Muscle layer of colon (tissue), 2 donors: ENCODE results near the gene ZSCAN21.

Experiments
- H3K27ac ChIP-seq: one replicate; pipeline ENCODE4 v1.7.0; 2013; ENCODE audit warnings: low read depth, mild to moderate bottlenecking, low read length, moderate library complexity
- H3K27me3 ChIP-seq, 2 donors: one replicate each; pipeline ENCODE4 v1.7.0; 2013; ENCODE audit warnings: low read length in 2 of 2, mild to moderate bottlenecking in 2 of 2; ENCODE audit not compliant: insufficient read depth in 2 of 2, control insufficient read depth in 1 of 2
- H3K36me3 ChIP-seq: one replicate; pipeline ENCODE4 v1.7.0; 2013; ENCODE audit warnings: mild to moderate bottlenecking, low read length; ENCODE audit not compliant: insufficient read depth
- H3K4me1 ChIP-seq: one replicate; pipeline ENCODE4 v1.7.0; 2013; ENCODE audit warnings: mild to moderate bottlenecking, low read length; ENCODE audit not compliant: insufficient read depth
- H3K4me3 ChIP-seq, 2 donors: one replicate each; pipeline ENCODE4 v1.7.0; 2013; ENCODE audit warnings: low read length in 2 of 2, low read depth in 1 of 2, mild to moderate bottlenecking in 1 of 2, moderate library complexity in 1 of 2
- H3K9ac ChIP-seq: one replicate; pipeline ENCODE4 v1.7.0; 2013; ENCODE audit warnings: low read length
- H3K9me3 ChIP-seq: one replicate; pipeline ENCODE4 v1.7.0; 2013; ENCODE audit warnings: mild to moderate bottlenecking, low read length
- donor health status: abdominal sarcoma.
- donor health status: Adenocarcinoma of cecum.

The ZSCAN21 gene

DNA sequence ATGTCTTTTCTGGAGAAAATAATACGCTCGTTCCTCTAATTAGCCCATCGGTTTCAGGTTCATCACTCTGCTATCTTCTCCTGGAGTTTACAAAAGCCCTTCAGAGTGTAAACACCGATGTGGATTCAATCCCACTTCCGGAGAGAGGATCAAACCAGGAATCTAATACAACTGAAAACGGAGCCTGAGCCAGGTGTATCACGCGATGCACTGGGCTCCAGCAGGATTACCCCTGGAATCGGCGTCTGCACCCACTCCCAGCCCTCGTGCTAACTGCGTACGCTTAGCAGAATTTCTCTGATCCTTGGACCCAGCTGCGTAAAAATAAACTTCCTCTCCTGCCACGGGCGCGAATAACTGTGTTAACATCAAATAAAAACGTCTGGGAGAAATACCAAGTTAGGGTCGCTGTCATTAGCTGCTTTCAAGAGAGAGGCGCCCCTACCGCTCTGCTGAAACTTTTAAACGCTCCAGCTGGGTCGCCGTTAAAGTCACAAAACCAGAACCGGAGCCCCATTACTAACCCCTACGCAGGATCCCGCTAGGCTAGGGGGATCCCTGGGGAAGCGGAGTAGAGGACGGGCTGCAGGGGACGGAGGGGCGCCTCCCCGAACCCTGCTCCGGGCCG is 31.4 kb downstream of the ZSCAN21 start:
- no peaks in the 10 kb centered on the region for H3K9me3 ChIP-seq
- H3K9ac ChIP-seq, result peak overlapping the region; percentile 89
- H3K4me3 ChIP-seq, result peak overlapping the region; percentile 81 to 95
- H3K36me3 ChIP-seq, result peaks cover 18% of the 10 kb centered on the region
- H3K27ac ChIP-seq, result peak overlapping the region; percentile 81
- peaks cover 23% of the 10 kb centered on the region for H3K4me1 ChIP-seq
- H3K27me3 ChIP-seq, result no peaks in the 10 kb centered on the region

- Histone ChIP-seq H3K27ac (peak within 1 kb of the TSS; percentile 84), H3K9me3 (no peaks in the 10 kb centered on the region), H3K4me3 (peak within 1 kb of the TSS; percentile 81 to 95), H3K4me1 (peaks cover 23% of the 10 kb centered on the region), H3K9ac (peak within 1 kb of the TSS; percentile 89), H3K27me3 (no peaks in the 10 kb centered on the region), H3K36me3 (peaks cover 17% of the 10 kb centered on the region)
These were observed 32.0 kb downstream of the ZSCAN21 start, which contains the start of gene ZNF3 for GRCh38 chr7:100081535-100082102. Gene ZNF3 (minus strand): TSS chr7:100081723. CDS start chr7:100077357, 4,366 bp downstream.

- Histone ChIP-seq H3K36me3 (peaks cover 10% of the 10 kb centered on the region), H3K9me3 (no peaks in the 10 kb centered on the region), H3K27me3 (no peaks in the 10 kb centered on the region), H3K27ac (no peak overlapping the region), H3K4me1 (peaks cover 30% of the 10 kb centered on the region), H3K9ac (no peak overlapping the region), H3K4me3 (no peak overlapping the region)
These were observed 33.4 kb downstream of the ZSCAN21 start for GRCh38 chr7:100082978-100083377.

- Histone ChIP-seq H3K4me1 (peaks cover 34% of the 10 kb centered on the region), H3K4me3 (no peak overlapping the region), H3K9ac (no peak overlapping the region), H3K27me3 (no peaks in the 10 kb centered on the region), H3K27ac (no peak overlapping the region), H3K9me3 (no peaks in the 10 kb centered on the region), H3K36me3 (peaks cover 5% of the 10 kb centered on the region)
These were observed 35.9 kb downstream of the ZSCAN21 start for GRCh38 chr7:100085515-100085914.

GRCh38 chr7:100087055-100087750 is 37.6 kb downstream of the ZSCAN21 start:
- no peaks in the 10 kb centered on the region for H3K9me3 ChIP-seq
- peaks cover 22% of the 10 kb centered on the region for H3K36me3 ChIP-seq
- no peak overlapping the region for H3K9ac ChIP-seq
- H3K4me1 ChIP-seq, result peaks cover 29% of the 10 kb centered on the region
- no peak overlapping the region for H3K4me3 ChIP-seq
- no peaks in the 10 kb centered on the region for H3K27me3 ChIP-seq
- peak overlapping the region; percentile 95 for H3K27ac ChIP-seq

- peaks cover 29% of the 10 kb centered on the region for H3K4me1 ChIP-seq
- H3K4me3 ChIP-seq, result peak overlapping the region; percentile 67 to 94
These were observed 38.6 kb downstream of the ZSCAN21 start for GRCh38 chr7:100088095-100088620.

DNA sequence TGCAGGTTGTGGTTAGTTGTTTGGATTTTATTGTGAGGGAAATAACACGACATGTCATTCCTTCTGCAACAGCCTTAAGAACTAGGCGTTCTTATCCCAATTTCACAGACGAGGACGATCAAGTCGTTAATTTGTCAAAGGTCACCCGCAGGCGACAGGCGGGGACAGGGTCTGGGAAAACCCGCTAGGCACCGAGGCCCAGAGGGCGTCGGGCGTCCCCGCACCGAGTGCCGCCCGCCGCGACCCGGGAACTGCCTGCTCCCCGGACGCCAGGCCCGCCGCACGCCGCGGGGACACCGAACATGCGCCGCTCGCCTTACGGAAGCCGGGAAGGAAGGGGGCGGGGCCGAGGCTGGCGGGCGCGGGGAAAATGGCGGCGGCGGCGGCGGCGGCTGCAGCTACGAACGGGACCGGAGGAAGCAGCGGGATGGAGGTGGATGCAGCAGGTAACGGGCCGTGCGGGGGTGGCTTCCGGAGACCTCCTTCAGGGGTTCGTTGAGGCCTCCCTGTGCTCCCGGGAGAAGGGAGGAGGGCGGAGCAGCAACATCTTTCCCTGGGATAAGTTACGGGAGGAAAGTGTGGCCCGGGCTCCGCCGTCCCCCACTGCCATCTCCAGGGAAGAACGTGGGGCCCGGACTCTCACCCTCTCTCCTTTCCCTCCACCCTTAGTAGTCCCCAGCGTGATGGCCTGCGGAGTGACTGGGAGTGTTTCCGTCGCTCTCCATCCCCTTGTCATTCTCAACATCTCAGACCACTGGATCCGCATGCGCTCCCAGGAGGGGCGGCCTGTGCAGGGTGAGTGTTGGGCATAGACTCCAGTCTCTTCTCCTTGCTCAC is 39.3 kb downstream of the ZSCAN21 start, which contains the start of gene COPS6:
COPS6 (plus strand) TSS at position 349 of the 837 bp plus-strand sequence; CDS start at position 371, 22 bp downstream.
- Histone ChIP-seq H3K4me1 (peaks cover 29% of the 10 kb centered on the region), H3K9ac (peak within 1 kb of the TSS; percentile 77), H3K27me3 (no peaks in the 10 kb centered on the region), H3K36me3 (peaks cover 38% of the 10 kb centered on the region), H3K9me3 (no peaks in the 10 kb centered on the region), H3K4me3 (peak within 1 kb of the TSS; percentile 94 to 95), H3K27ac (peak within 1 kb of the TSS; percentile 95)

More at GRCh38 chr7:100088095-100088620, 38.6 kb downstream of the ZSCAN21 start:
- peaks cover 31% of the 10 kb centered on the region for H3K36me3 ChIP-seq
- peak overlapping the region; percentile 27 for H3K9ac ChIP-seq
- H3K9me3 ChIP-seq, result no peaks in the 10 kb centered on the region
- H3K27ac ChIP-seq, result peak overlapping the region; percentile 95
- H3K27me3 ChIP-seq, result no peaks in the 10 kb centered on the region

GRCh38 chr7:100089458-100090196 is 40.1 kb downstream of the ZSCAN21 start:
- peaks cover 29% of the 10 kb centered on the region for H3K4me1 ChIP-seq
- peak overlapping the region; percentile 94 to 95 for H3K4me3 ChIP-seq
- H3K9me3 ChIP-seq, result no peaks in the 10 kb centered on the region
- peak overlapping the region; percentile 77 for H3K9ac ChIP-seq
- no peaks in the 10 kb centered on the region for H3K27me3 ChIP-seq
- peak overlapping the region; percentile 95 for H3K27ac ChIP-seq
- H3K36me3 ChIP-seq, result peaks cover 46% of the 10 kb centered on the region

- no peaks in the 10 kb centered on the region for H3K27me3 ChIP-seq
- H3K36me3 ChIP-seq, result peaks cover 56% of the 10 kb centered on the region
- H3K9me3 ChIP-seq, result no peaks in the 10 kb centered on the region
These were observed 41.2 kb downstream of the ZSCAN21 start for GRCh38 chr7:100090527-100091410.

More at GRCh38 chr7:100090527-100091410, 41.2 kb downstream of the ZSCAN21 start:
- peaks cover 22% of the 10 kb centered on the region for H3K4me1 ChIP-seq
- no peak overlapping the region for H3K27ac ChIP-seq
- H3K4me3 ChIP-seq, result no peak overlapping the region
- no peak overlapping the region for H3K9ac ChIP-seq
